ENCODE measurements around the gene MN1. TPM values are rescaled to one million over a fixed set of nuclear protein-coding genes. Genes with fewer than 3 reads are reported as not detected.
A peak's percentile ranks its signal among the peaks of the same experiment; 100 is the strongest.

Gene MN1
- total and polyA plus RNA-seq, 2 of the 8 experiments (the other 6 are each of a cell fraction or from before 2014, with no cell fraction given) = 3.1 to 4.9 TPM

DNA sequence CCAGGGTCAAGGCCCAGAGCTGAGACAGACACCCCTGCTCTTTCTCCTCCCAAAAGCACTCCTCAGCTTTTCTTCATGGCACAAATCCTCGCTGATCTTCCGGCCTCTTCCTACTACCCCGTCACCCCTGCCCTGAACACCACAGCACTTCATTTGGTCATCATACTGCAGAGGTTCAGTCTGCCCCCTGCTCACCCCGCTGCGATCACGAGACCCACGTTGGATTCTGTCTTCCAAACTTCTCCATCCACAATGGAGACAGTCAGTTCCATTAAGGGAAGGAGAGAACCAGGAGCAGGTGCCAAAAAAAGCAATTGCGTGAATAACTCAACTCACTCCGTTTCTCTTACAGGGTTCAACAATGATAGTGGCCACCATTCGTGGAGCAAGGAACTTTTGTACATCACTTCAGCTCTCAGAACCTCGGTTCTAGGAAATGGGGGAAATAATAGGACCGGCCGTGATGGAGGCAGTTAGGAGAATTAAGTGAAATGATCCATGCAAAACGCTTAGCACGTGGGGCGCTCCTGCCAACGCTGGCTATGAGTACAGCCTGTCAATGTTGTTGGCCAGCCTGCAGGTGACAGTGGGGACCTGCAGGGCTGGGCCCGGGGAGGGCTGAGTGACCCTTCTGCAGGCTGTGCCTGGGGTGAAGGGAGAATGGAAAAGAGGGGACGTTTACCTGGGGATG, 45.9 kb downstream of the MN1 start:
- H3K27ac ChIP-seq (ENCODE audit: low read depth, low read length) = no peak overlapping the region
- TF ChIP-seq RAD21 (IDR thresholded peaks at IDR 0.05 in 1 of 2, conservative IDR thresholded peaks at IDR 0.05 in 1 of 2; ENCODE audit: low read depth in 2 of 2, low read length in 2 of 2) = peak in 1 of 2 experiments; percentile 10; a peak in 1 of 4 replicates
- no peak for TF ChIP-seq BACH1 (IDR thresholded peaks at IDR 0.05; ENCODE audit: low read length)
- no peak overlapping the region for H4K91ac ChIP-seq (replicated peaks; ENCODE audit: insufficient read length, low read length)
- no peak overlapping the region for H2AK5ac ChIP-seq (ENCODE audit: low read depth, low read length)
- no peak overlapping the region for H3K56ac ChIP-seq (replicated peaks; ENCODE audit: insufficient read length, low read depth, low read length)
- 92% methylated on average over 19 of the region's 19 CpGs; no CpG with 5 or more reads in 1 of the 2 experiments for WGBS, 2 experiments (ENCODE audit: extremely low coverage in 1 of 2, insufficient coverage in 1 of 2, insufficient read length in 1 of 2, insufficient replicate concordance in 2 of 2, low coverage in 1 of 2, low lambda C conversion rate in 2 of 2, missing lambda C conversion rate in 1 of 2)
- H4K5ac ChIP-seq (ENCODE audit: insufficient read length, low read depth, low read length) = no peak overlapping the region
- no peaks in the 10 kb centered on the region for H3K23me2 ChIP-seq (ENCODE audit: low read depth, low read length)
- no peak overlapping the region for H2BK5ac ChIP-seq (ENCODE audit: low read depth, low read length)
- no peak overlapping the region for H2BK12ac ChIP-seq (ENCODE audit: low read depth, low read length)
- no peak overlapping the region for H3K14ac ChIP-seq (ENCODE audit: insufficient read length)
- no peak for FAIRE-seq
- no peak overlapping the region for H2AFZ ChIP-seq (ENCODE audit: low read length)
- no peaks in the 10 kb centered on the region; a peak in 1 of 7 replicates for H3K27me3 ChIP-seq (replicated peaks in 1 of 4; ENCODE audit: control insufficient read depth in 3 of 4, extremely low read depth in 1 of 4, insufficient read depth in 3 of 4, low read length in 3 of 4)
- POLR2A ChIA-PET (ENCODE audit: partially characterized antibody) = interaction anchor here (1.0 kb wide), 1 partner anchor 43 kb away, joined by 3 read pairs; no protein-coding TSS in a partner anchor
- peaks cover 0 to 10% (median 7%) of the 10 kb centered on the region in 4 experiments; a peak in 6 of 7 replicates for H3K4me1 ChIP-seq (replicated peaks in 1 of 4; ENCODE audit: control insufficient read depth in 3 of 4, insufficient read depth in 4 of 4, low read length in 3 of 4)
- no peak for DNase-seq (ENCODE audit: low read depth in 1 of 2, low spot score in 2 of 2)
- no peaks in the 10 kb centered on the region for H4K20me1 ChIP-seq (replicated peaks in 1 of 2; ENCODE audit: control insufficient read depth in 1 of 2, insufficient read depth in 2 of 2, low read length in 2 of 2)
- H3K4ac ChIP-seq (replicated peaks; ENCODE audit: insufficient read length, low read depth, low read length) = no peak overlapping the region
- H3K79me2 ChIP-seq (ENCODE audit: control insufficient read depth in 1 of 2, insufficient read depth in 2 of 2, low read length in 2 of 2) = no peaks in the 10 kb centered on the region
- H2BK20ac ChIP-seq (ENCODE audit: low read length) = peak overlapping the region; percentile 52; the same call in 1 of the 2 replicates
- no peak overlapping the region for H3K4me3 ChIP-seq (ENCODE audit: extremely low read depth in 1 of 4, insufficient read depth in 2 of 4, low read depth in 3 of 4, low read length in 4 of 4)
- H3K23ac ChIP-seq (ENCODE audit: insufficient read length) = no peak overlapping the region
- CTCF ChIA-PET (ENCODE audit: partially characterized antibody) = interaction anchor here (0.6 to 1.4 kb wide), 3 partner anchors 12 to 75 kb away, joined by 3 to 4 read pairs (median 3); no protein-coding TSS in a partner anchor
- H4K8ac ChIP-seq (ENCODE audit: extremely low read depth, insufficient read depth, low read length) = no peak overlapping the region
- H3K9me3 ChIP-seq (ENCODE audit: insufficient read depth in 2 of 2, low read depth in 1 of 2, low read length in 1 of 2) = no peaks in the 10 kb centered on the region
- H3K18ac ChIP-seq (ENCODE audit: extremely low read depth, low read length) = no peak overlapping the region
- no peak overlapping the region for H2BK15ac ChIP-seq (ENCODE audit: low read length)
- H3K4me2 ChIP-seq (ENCODE audit: insufficient read depth in 1 of 2, low read depth in 2 of 2, low read length in 2 of 2) = no peak overlapping the region
- H2BK120ac ChIP-seq (replicated peaks; ENCODE audit: low read depth, low read length) = no peak overlapping the region
- peaks cover 3% of the 10 kb centered on the region for H3K79me1 ChIP-seq (ENCODE audit: low read depth, low read length)
- H3K36me3 ChIP-seq (ENCODE audit: control insufficient read depth in 2 of 4, insufficient read depth in 4 of 4, low read length in 3 of 4) = no peaks in the 10 kb centered on the region
- no peak overlapping the region for H3K9ac ChIP-seq (replicated peaks in 1 of 4; ENCODE audit: extremely low read depth in 1 of 4, low read depth in 3 of 4, low read length in 3 of 4)
